B cell (primary cell): ENCODE measurements around the gene SNCB. TPM values are rescaled to one million over a fixed set of nuclear protein-coding genes. Genes with fewer than 3 reads are reported as not detected.

ENCODE experiments used
- ATAC-seq: fragments of 200-7000 bp; cut with Tn5 transposase; one replicate; pipeline ENCODE4 v1.10.0; 2021; ENCODE audit warnings: low read depth, mild to moderate bottlenecking, moderate number of reproducible peaks, moderate library complexity
- CTCF ChIA-PET: fragments of 350-600 bp; sonication (Branson Sonifier 250); formaldehyde crosslinking; loops from one replicate; lab custom pipeline; 2021; ENCODE audit warnings: antibody characterized with exemption, inconsistent platforms; lab: Charles Lee
- POLR2A ChIA-PET: fragments of 350-600 bp; sonication (Branson Sonifier 250); formaldehyde crosslinking; loops from one replicate; lab custom pipeline; 2021; ENCODE audit warnings: antibody characterized with exemption; lab: Charles Lee
- DNase-seq: peaks from one replicate; pipeline ENCODE4 v3.0.0; 2013
- H2AFZ ChIP-seq: 2 replicates; pipeline ENCODE4 v1.6.1; 2012; ENCODE audit warnings: mild to moderate bottlenecking, low read depth, low read length; ENCODE audit not compliant: insufficient read depth, poor library complexity, severe bottlenecking
- H3K27ac ChIP-seq, 2 donors: 1 replicate in 1 of 2; 2 replicates in 1 of 2; pipeline ENCODE4 v1.5.1; 2012 to 2013; ENCODE audit warnings: low read length in 2 of 2, mild to moderate bottlenecking in 2 of 2, moderate library complexity in 1 of 2
- H3K27me3 ChIP-seq, 4 experiments: fragments of 200-600 bp in 1 of 4; sonication (generic) in 1 of 4; replicated peaks in 1 of 4; 1 replicate in 2 of 4; 2 replicates in 2 of 4; pipeline versions ENCODE4 v1.6.1 to v1.7.0; 2013 to 2016; ENCODE audit warnings: low read length in 3 of 4, mild to moderate bottlenecking in 2 of 4, mixed read lengths in 1 of 4, moderate library complexity in 1 of 4; ENCODE audit not compliant: insufficient read depth in 4 of 4, control insufficient read depth in 3 of 4; ENCODE audit errors: control extremely low read depth in 1 of 4
- H3K36me3 ChIP-seq, 2 experiments: replicated peaks in 1 of 2; 1 replicate in 1 of 2; 2 replicates in 1 of 2; pipeline versions ENCODE4 v1.6.1 to v1.7.1; 2013; ENCODE audit warnings: low read length in 1 of 2; ENCODE audit not compliant: insufficient read depth in 2 of 2, control insufficient read depth in 1 of 2; ENCODE audit errors: control extremely low read depth in 1 of 2, extremely low read depth in 1 of 2
- H3K4me1 ChIP-seq, 2 donors: fragments of 200-600 bp in 1 of 2; sonication (generic) in 1 of 2; 1 replicate in 1 of 2; 2 replicates in 1 of 2; pipeline versions ENCODE4 v1.5.1 to v1.6.1; 2013 to 2017; ENCODE audit warnings: low read length in 2 of 2; ENCODE audit not compliant: control insufficient read depth in 2 of 2, insufficient read depth in 2 of 2
- H3K4me2 ChIP-seq: replicated peaks from 2 replicates; pipeline ENCODE3; 2012; ENCODE audit warnings: mild to moderate bottlenecking, low read depth, low read length; ENCODE audit not compliant: poor library complexity, severe bottlenecking
- H3K4me3 ChIP-seq, 5 experiments: fragments of 200-600 bp in 1 of 5; sonication (generic) in 1 of 5; 1 replicate in 3 of 5; 2 replicates in 2 of 5; pipeline versions ENCODE4 v1.5.1 to v1.7.0; 2011 to 2016; ENCODE audit warnings: low read length in 4 of 5, mild to moderate bottlenecking in 4 of 5, low read depth in 2 of 5, control low read depth in 1 of 5, moderate library complexity in 1 of 5; ENCODE audit not compliant: insufficient read depth in 1 of 5; ENCODE audit errors: control extremely low read depth in 1 of 5, extremely low read depth in 1 of 5
- H3K79me2 ChIP-seq: fragments of 200-600 bp; sonication (generic); one replicate; pipeline ENCODE4 v1.6.0; 2016; ENCODE audit warnings: low read length; ENCODE audit not compliant: control insufficient read depth, insufficient read depth
- H3K9ac ChIP-seq: fragments of 200-600 bp; sonication (generic); 2 replicates; pipeline ENCODE4 v1.6.1; 2017; ENCODE audit warnings: mild to moderate bottlenecking, low read length, moderate library complexity
- H3K9me3 ChIP-seq, 3 donors: one replicate each; pipeline versions ENCODE4 v1.6.1 to v1.7.1; 2013; ENCODE audit warnings: low read length in 2 of 3; ENCODE audit not compliant: control insufficient read depth in 2 of 3, insufficient read depth in 1 of 3; ENCODE audit errors: control extremely low read depth in 1 of 3
- H4K20me1 ChIP-seq: 2 replicates; pipeline ENCODE4 v1.6.0; 2012; ENCODE audit warnings: mild to moderate bottlenecking, low read length; ENCODE audit not compliant: insufficient read depth, control insufficient read depth, poor library complexity, severe bottlenecking
- H3K27ac Mint-ChIP-seq: one replicate; pipeline ENCODE4 v1.8.0; 2021; ENCODE audit warnings: mixed read lengths
- H3K27me3 Mint-ChIP-seq: one replicate; pipeline ENCODE4 v1.8.0; 2021; ENCODE audit warnings: mixed read lengths
- H3K4me1 Mint-ChIP-seq: one replicate; pipeline ENCODE4 v1.8.0; 2021; ENCODE audit warnings: mixed read lengths
- H3K4me3 Mint-ChIP-seq: one replicate; pipeline ENCODE4 v1.8.0; 2021; ENCODE audit warnings: mixed read lengths
- H3K9me3 Mint-ChIP-seq: one replicate; pipeline ENCODE4 v1.8.0; 2022; ENCODE audit warnings: mixed read lengths; ENCODE audit not compliant: insufficient read depth
- CTCF ChIP-seq: fragments of 200-600 bp; IDR thresholded peaks from one replicate; pipeline ENCODE4 v1.8.0; 2022; ENCODE audit warnings: antibody characterized with exemption, mild to moderate bottlenecking
- EZH2 ChIP-seq: IDR thresholded peaks from 2 replicates; pipeline ENCODE4 v1.6.1; 2012; ENCODE audit warnings: borderline replicate concordance, low read depth, mild to moderate bottlenecking, moderate library complexity, low read length; ENCODE audit not compliant: insufficient read depth, poor library complexity, severe bottlenecking
- WGBS: methylation state at CpG from one replicate; pipeline ENCODE4 v1.1.5; 2013; ENCODE audit warnings: missing lambda C conversion rate; ENCODE audit not compliant: insufficient coverage; 5-methylcytosine and 5-hydroxymethylcytosine counted together
- intact Hi-C: fragments of 100-400 bp; cut with micrococcal nuclease; formaldehyde crosslinking; loops from one replicate; pipeline ENCODE4 v1.10.0; 2022
- polyA plus RNA-seq: library from polyadenylated mRNA; depleted of rRNA; stranded (reverse); fragments of >200 nt; gene quantifications from 2 replicates; pipeline ENCODE4 v1.2.3, GENCODE V29; 2012
- total RNA-seq, 2 donors: library from RNA; stranded (reverse); fragments of 120-200 nt in 1 of 2; gene quantifications; 1 replicate in 1 of 2; 2 replicates in 1 of 2; pipeline versions ENCODE4 v1.2.3 to v1.2.4, GENCODE V29; 2013 to 2022

Gene SNCB
- total and polyA plus RNA-seq, 2 donors (not counting 1 experiment from before 2014, with no cell fraction given): 0.09 TPM; not detected in 1

GRCh38 chr5:176626876-176627236 lies 3.5 kb downstream of the SNCB start:
- CTCF ChIA-PET: no interaction called here
- intact Hi-C loops: no loop called here
- H3K4me3 ChIP-seq: no peak overlapping the region

More at GRCh38 chr5:176626876-176627236, 3.5 kb downstream of the SNCB start:
- H3K4me3 Mint-ChIP-seq: no peak overlapping the region
- H3K36me3 ChIP-seq: no peaks in the 10 kb centered on the region
- no peaks in the 10 kb centered on the region for H3K79me2 ChIP-seq
- H3K27me3 Mint-ChIP-seq: peaks cover 45% of the 10 kb centered on the region
- peaks cover 42% of the 10 kb centered on the region for H3K4me1 Mint-ChIP-seq
- no peak overlapping the region for H3K4me2 ChIP-seq
- peaks cover 0 to 45% (median 23%) of the 10 kb centered on the region in 4 experiments for H3K27me3 ChIP-seq
- no peak overlapping the region for H2AFZ ChIP-seq
- TF ChIP-seq EZH2 (no peak), CTCF (no peak)
- 64% methylated on average over 4 of the region's 7 CpGs for WGBS
- POLR2A ChIA-PET: interaction anchor here (0.7 kb wide), 1 partner anchor 20 kb away, joined by 3 read pairs; the partner anchor contains the start of gene TSPAN17
- no peak overlapping the region for H3K27ac Mint-ChIP-seq
- no peak overlapping the region for H3K27ac ChIP-seq
- peaks cover 0 to 12% (median 0%) of the 10 kb centered on the region in 3 donors for H3K9me3 ChIP-seq
- ATAC-seq (no peak), DNase-seq (no peak)
- H3K9ac ChIP-seq: no peak overlapping the region
- H3K4me1 ChIP-seq: peaks cover 34 to 38% of the 10 kb centered on the region in 2 donors
- no peaks in the 10 kb centered on the region for H4K20me1 ChIP-seq
- no peaks in the 10 kb centered on the region for H3K9me3 Mint-ChIP-seq
